PFSK-1 (cell line): ENCODE measurements around the gene FOXO4.

ENCODE experiments used
- FOXP2 ChIP-seq: optimal IDR thresholded peaks from 2 replicates; pipeline ENCODE3; 2011; ENCODE audit warnings: borderline replicate concordance, control low read depth, inconsistent platforms; ENCODE audit not compliant: insufficient read depth; ENCODE audit errors: extremely low read length, extremely low read depth
- POLR2AphosphoS5 ChIP-seq: IDR thresholded peaks from 2 replicates; pipeline ENCODE4 v1.6.1; 2012; ENCODE audit warnings: low read depth, mild to moderate bottlenecking, control low read depth, low read length, moderate library complexity
- REST ChIP-seq, 2 experiments: IDR thresholded peaks; 2 replicates each; pipeline versions ENCODE4 v1.6.1 to v1.8.0; 2011 to 2012; ENCODE audit warnings: low read depth in 2 of 2, low read length in 2 of 2, control low read depth in 1 of 2, inconsistent platforms in 1 of 2, mild to moderate bottlenecking in 1 of 2, moderate library complexity in 1 of 2; ENCODE audit not compliant: insufficient read depth in 1 of 2
- SIN3A ChIP-seq: IDR thresholded peaks from 2 replicates; pipeline ENCODE4 v1.6.1; 2012; ENCODE audit warnings: mild to moderate bottlenecking, low read length, moderate library complexity, borderline replicate concordance; ENCODE audit not compliant: insufficient read depth
- TAF1 ChIP-seq: IDR thresholded peaks from 2 replicates; pipeline ENCODE4 v1.6.1; 2012; ENCODE audit warnings: low read length, control low read depth, borderline replicate concordance; ENCODE audit not compliant: insufficient read depth

FOXO4 gene

GRCh38 chrX:71111141-71111843, 15.6 kb downstream of the FOXO4 start, which contains the start of gene IL2RG:
Gene IL2RG (minus strand): TSS chrX:71111577. CDS start chrX:71111539, 38 bp downstream.
- TF ChIP-seq TAF1 (no peak), FOXP2 (no peak), POLR2AphosphoS5 (no peak), SIN3A (no peak), REST (IDR thresholded peaks at IDR 0.05; ENCODE audit: insufficient read depth in 1 of 2, low read depth in 2 of 2, low read length in 2 of 2) (no peak)

- TF ChIP-seq TAF1: no peak
- no peak for TF ChIP-seq POLR2AphosphoS5
Measured at GRCh38 chrX:71111921-71112431, 16.3 kb downstream of the FOXO4 start.

GRCh38 chrX:71117358-71117757, 21.7 kb downstream of the FOXO4 start:
- TF ChIP-seq REST (IDR thresholded peaks at IDR 0.05; ENCODE audit: insufficient read depth in 1 of 2, low read depth in 2 of 2, low read length in 2 of 2): no peak
- no peak for TF ChIP-seq FOXP2
- no peak for TF ChIP-seq TAF1

GRCh38 chrX:71118032-71118984, 22.7 kb downstream of the FOXO4 start, which contains the start of gene MED12:
Gene MED12 (plus strand): TSS chrX:71118596. CDS start chrX:71118755, 159 bp downstream.
- TF ChIP-seq REST (IDR thresholded peaks at IDR 0.05; ENCODE audit: insufficient read depth in 1 of 2, low read depth in 2 of 2, low read length in 2 of 2): no peak
- peak; percentile 28 for TF ChIP-seq FOXP2
- peak; percentile 62; the same call in 1 of the 2 replicates for TF ChIP-seq TAF1
- TF ChIP-seq SIN3A: no peak
- peak; percentile 82 for TF ChIP-seq POLR2AphosphoS5

- TF ChIP-seq FOXP2 (no peak), POLR2AphosphoS5 (no peak), TAF1 (no peak), REST (IDR thresholded peaks at IDR 0.05; ENCODE audit: insufficient read depth in 1 of 2, low read depth in 2 of 2, low read length in 2 of 2) (no peak), SIN3A (no peak)
Measured at GRCh38 chrX:71118985-71119535, 23.4 kb downstream of the FOXO4 start.
